Measurements from ENCODE around the gene ANKS1A.

DNA sequence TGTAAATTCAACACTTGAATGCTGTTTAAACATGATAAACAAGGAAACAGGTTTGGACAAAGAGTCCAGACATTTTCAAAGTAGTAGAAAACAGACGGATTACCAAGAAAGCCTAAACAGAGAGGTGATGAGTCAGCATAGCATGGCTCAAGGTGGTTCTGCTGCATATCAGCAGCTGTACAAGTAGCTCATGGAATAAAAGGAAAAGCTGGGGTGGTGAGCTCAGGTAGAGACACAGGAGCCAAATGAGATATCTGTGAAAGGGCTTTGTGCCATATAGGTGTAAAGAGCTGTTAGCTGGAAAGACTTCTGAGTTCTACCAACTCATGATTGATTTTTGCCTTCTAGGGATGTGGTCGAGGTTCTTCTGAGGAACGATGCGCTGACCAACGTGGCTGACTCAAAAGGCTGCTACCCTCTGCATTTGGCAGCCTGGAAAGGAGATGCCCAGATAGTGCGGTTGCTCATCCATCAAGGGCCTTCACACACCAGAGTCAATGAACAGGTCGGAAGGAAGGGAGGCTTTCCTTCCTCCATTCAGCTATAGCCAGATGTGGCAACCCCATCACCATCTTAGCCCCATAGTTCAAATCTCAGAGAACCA lies 80.7 kb downstream of the ANKS1A start:
- TF ChIP-seq, protein P1, sequence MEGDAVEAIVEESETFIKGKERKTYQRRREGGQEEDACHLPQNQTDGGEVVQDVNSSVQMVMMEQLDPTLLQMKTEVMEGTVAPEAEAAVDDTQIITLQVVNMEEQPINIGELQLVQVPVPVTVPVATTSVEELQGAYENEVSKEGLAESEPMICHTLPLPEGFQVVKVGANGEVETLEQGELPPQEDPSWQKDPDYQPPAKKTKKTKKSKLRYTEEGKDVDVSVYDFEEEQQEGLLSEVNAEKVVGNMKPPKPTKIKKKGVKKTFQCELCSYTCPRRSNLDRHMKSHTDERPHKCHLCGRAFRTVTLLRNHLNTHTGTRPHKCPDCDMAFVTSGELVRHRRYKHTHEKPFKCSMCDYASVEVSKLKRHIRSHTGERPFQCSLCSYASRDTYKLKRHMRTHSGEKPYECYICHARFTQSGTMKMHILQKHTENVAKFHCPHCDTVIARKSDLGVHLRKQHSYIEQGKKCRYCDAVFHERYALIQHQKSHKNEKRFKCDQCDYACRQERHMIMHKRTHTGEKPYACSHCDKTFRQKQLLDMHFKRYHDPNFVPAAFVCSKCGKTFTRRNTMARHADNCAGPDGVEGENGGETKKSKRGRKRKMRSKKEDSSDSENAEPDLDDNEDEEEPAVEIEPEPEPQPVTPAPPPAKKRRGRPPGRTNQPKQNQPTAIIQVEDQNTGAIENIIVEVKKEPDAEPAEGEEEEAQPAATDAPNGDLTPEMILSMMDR (conservative IDR thresholded peaks at IDR 0.05) = no peak
- TF ChIP-seq ZFX (IDR thresholded peaks at IDR 0.05) = no peak

Data from C4-2B (cell line).